CD4-positive, alpha-beta T cell treated with Interleukin-17A for 4 hours (primary cell): ENCODE data around the gene CYP3A5.
"Not testable (repeated sequence)": the region's sequence is repeated elsewhere in the genome, so short reads cannot be mapped to it uniquely, and the experiment has no call there.

Experiments used
- DNase-seq: peaks from one replicate; pipeline ENCODE4 v3.0.0-alpha.2; 2020; ENCODE audit warnings: mixed read lengths

Gene CYP3A5

GRCh38 chr7:99685129-99685758 lies 5.4 kb upstream of the CYP3A5 start:
- no peak for DNase-seq

DNA sequence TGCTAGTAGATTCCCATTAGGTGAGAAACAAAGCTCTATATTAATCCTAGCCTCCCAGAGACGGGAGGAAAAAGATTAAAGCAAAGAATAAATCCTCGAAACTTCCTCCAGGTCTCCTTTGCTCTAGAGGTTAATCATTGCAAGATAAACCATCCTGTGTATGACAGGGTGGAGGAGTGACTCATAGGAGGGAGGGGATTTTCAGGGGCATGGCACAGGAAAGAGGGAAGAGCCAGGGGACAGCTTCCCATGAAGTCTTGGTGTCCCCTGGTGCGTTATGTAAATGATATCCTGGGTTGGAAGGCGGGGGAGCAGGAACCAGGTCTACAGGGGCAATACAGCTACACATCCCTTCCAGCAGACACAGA lies 780 bp downstream of the CYP3A5 start:
- no peak for DNase-seq

- DNase-seq = no peak
Observed at GRCh38 chr7:99677648-99678045, 2.1 kb downstream of the CYP3A5 start.

- DNase-seq = no peak
Observed at GRCh38 chr7:99677013-99677647, 2.7 kb downstream of the CYP3A5 start.

- DNase-seq = no peak
Observed at GRCh38 chr7:99674995-99675742, 4.6 kb downstream of the CYP3A5 start.

GRCh38 chr7:99672573-99672972 lies 7.2 kb downstream of the CYP3A5 start:
- no peak for DNase-seq

DNA sequence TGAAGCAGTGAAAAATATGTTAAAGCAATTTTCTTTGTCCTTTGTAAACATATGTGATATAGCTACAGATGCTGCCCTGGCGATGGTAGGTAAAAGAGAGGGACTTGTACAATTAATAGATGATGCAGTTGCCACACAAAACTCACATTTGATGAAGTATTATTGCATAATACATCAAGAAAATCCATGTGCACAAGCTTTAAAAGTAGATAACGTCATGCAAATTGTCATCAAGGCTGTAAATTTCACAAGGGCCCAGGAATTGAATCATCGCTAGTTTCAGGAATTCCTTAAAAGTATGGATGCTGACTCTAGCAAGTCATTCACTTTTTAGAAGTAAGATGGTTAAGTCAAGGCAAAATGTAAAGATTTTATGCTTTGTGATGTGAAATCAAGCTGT lies 10.0 kb downstream of the CYP3A5 start:
- DNase-seq = no peak

- DNase-seq = no peak
Observed at GRCh38 chr7:99668541-99668940, 11.3 kb downstream of the CYP3A5 start.

GRCh38 chr7:99667179-99667578 lies 12.6 kb downstream of the CYP3A5 start:
- no peak for DNase-seq

DNA sequence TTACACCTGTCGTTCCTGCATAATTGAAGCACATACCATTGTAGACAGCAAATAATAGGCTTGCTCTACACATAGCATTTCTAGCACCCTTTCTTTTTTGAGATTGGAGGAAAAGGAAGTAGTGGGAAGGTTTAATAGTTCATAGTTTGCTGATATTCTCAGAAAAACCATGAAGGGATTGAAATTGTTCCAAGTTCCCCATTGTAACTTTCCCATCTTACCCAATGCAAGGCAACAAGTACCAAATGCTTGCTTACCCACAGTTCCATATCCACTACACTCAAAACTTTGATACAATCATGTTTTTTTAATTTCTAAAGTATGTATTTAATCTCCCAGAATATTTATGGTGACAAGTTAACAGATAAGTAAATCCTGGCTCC lies 13.8 kb downstream of the CYP3A5 start:
- DNase-seq = no peak

DNA sequence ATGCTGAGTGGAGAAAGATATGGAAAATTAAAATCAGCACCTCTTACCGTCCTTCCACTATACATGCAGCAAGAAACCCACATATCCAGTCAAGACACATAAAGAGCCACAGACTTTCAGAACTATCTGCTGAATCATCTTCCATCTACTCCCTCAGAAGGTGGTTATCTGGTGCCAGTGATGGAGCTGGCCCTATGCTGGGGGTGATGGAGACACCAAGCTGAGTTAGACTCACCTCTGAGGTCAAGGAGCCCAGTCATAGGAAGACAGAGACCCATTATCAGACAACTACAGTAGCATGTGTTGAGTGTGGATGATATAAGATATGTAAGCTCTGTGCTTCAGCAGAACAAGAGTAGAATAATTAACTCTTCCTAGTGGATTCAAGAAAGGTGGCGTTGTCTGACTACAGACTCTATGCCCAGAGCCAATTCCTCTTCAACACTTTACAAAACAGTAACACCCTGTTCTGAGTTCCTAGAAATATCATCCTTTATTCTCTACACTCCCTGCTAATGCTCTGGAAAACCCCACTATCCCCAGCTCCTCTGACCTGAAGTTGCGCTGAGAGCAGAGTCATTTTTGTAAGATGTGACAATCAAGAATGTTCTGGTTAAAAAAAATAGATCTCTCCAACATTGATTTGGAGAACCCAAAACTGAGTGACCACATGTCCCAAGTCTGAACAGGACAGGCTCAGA lies 14.3 kb downstream of the CYP3A5 start:
- no peak for DNase-seq

GRCh38 chr7:99657879-99658278 lies 21.9 kb downstream of the CYP3A5 start:
- DNase-seq = not testable (repeated sequence)

DNA sequence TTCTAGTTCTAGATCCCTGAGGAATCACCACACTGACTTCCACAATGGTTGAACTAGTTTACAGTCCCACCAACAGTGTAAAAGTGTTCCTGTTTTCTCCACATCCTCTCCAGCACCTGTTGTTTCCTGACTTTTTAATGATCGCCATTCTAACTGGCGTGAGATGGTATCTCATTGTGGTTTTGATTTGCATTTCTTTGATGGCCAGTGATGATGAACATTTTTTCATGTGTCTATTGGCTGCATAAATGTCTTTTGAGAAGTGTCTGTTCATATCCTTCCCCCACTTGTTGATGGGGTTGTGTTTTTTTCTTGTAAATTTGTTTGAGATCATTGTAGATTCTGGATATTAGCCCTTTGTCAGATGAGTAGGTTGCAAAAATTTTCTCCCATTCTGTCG lies 25.2 kb downstream of the CYP3A5 start:
- DNase-seq = not testable (repeated sequence)

DNA sequence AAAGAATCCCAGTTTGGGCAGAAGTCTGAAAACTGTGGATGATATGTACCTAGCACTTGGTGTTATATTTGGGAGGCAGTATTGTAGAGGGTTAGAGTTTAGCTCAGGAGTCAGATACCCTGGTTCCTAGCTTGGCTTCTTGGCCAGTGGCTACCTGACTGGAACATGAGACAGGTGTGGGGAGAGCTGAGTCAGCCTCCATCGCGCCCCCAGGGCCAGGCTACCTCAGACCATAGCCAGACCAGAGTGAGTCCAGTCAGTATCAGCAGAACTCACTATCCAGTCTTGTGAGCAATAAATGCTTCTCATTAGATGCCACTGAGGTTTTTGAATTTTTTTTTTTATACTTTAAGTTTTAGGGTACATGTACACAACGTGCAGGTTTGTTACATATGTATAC lies 26.0 kb downstream of the CYP3A5 start:
- DNase-seq = no peak

DNA sequence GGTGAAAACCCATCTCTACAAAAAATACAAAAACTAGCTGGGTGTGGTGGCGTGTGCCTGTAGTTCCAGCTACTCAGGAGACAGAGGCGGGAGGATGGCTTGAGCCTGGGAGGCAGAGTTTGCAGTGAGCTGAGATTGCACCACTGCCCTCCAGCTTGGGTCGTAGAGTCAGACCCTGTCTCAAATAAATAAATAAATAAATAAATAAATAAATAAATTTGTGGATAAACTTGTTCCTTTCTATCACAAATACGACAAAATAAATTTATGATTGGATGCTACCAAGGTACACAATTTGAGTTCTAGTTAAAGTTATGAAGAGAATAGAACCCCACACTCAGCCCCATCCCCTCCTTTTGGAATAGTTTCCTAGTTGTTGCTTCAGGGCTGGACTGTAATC lies 26.5 kb downstream of the CYP3A5 start:
- not testable (repeated sequence) for DNase-seq

GRCh38 chr7:99652671-99653070 lies 27.1 kb downstream of the CYP3A5 start:
- DNase-seq = no peak

- DNase-seq = no peak
Observed at GRCh38 chr7:99651290-99651689, 28.5 kb downstream of the CYP3A5 start.

DNA sequence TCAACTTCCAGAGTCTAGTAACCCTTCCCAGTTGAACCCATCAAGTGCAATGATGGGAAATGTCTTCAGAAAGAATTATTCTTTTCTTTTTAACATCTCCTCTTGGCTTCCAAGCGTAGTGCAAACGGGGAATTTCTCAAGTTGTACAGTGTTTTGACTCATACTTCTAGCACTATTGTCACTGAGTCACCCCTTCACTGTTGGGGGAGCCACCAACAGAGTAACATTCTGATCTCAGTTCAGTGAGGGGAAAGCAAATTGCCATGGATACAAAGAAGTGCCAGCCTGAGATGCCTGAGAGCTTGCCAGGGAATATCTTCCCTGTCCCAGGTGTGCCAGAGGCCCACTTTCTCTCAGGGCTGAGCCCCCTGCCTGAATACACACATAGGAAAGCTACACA lies 31.0 kb downstream of the CYP3A5 start:
- no peak for DNase-seq

- no peak for DNase-seq
Observed at GRCh38 chr7:99645590-99645989, 34.2 kb downstream of the CYP3A5 start.

DNA sequence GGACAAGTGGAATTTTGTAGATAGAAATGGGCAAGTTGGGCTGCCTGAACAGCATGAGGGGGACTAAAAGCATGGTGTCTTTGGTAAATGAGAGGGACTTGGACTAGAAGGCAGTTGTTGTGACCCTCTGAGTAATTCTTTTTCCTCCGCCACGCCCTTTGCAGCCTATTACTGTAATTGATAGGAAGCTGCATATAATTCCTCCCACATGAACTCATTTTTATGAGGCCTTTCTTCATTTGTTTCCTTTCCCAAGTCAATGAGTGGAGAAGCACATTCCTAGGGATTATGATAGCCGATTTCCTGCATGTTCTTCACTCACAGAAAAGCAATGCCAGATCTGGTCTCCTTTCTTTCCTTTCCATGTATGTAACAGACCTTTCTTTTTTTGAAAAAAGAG lies 35.4 kb downstream of the CYP3A5 start:
- DNase-seq = no peak

- DNase-seq = no peak
Observed at GRCh38 chr7:99643464-99643863, 36.3 kb downstream of the CYP3A5 start.

DNA sequence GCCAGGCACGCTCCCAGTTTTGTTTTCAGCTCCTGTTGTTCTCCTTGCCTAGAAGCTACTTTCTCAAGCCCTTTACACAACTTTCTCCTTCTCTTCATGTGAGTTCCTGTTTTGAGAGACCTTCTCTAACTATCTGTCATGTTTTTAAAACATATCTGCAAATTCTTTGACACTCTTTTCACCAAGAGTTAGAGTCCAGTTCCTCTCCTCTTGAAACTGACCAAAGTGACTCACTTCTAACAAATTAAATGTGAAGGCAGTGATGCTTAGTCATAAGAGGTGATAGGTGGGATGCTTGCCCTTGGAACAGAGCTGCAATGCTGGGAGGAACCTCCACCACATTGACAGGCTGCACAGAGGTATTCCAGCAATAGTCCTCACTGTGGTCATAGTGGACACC lies 37.8 kb downstream of the CYP3A5 start:
- DNase-seq = no peak

DNA sequence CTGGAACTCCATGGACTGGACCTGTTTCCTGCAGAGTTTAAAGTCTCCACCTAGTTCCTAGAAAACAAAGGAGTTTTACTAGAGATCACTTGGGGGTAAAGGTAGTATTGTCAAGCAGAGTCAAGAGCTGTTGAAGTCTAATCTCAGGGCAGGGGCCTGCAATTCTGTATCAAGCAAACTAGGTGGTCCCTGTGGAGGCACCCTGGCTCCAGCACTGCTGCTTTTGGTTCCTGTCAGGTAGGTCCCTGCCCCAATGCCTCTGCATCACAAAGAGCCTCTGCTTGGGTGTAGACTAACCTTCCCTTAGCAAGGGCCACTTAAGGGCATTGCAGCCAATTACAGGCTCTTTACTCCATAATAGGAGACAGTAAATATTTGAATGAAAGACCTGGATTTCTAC lies 40.5 kb downstream of the CYP3A5 start:
- DNase-seq = no peak

- no peak for DNase-seq
Observed at GRCh38 chr7:99638731-99639130, 41.1 kb downstream of the CYP3A5 start.
